Spleen (tissue), 11 donors: ENCODE results near the gene KCNQ5. TPM values are rescaled to one million over a fixed set of nuclear protein-coding genes. Genes with fewer than 3 reads are reported as not detected.

Source experiments
- DNase-seq: peaks from one replicate; pipeline ENCODE4 v3.0.0-alpha.2; 2020
- H3K27ac ChIP-seq, 8 donors: fragments of 200-600 bp; sonication (generic) in 7 of 8; 1 replicate in 4 of 8; 2 replicates in 4 of 8; pipeline versions ENCODE4 v1.5.0 to v1.8.0; 2016 to 2021; ENCODE audit warnings: inconsistent platforms in 4 of 8, mild to moderate bottlenecking in 4 of 8, moderate library complexity in 1 of 8
- H3K27me3 ChIP-seq, 7 donors: fragments of 200-600 bp; sonication (generic) in 6 of 7; replicated peaks in 1 of 7; 1 replicate in 4 of 7; 2 replicates in 3 of 7; pipeline versions ENCODE4 v1.5.0 to v1.8.0; 2016 to 2021; ENCODE audit warnings: inconsistent platforms in 3 of 7, mild to moderate bottlenecking in 1 of 7
- H3K36me3 ChIP-seq, 6 donors: fragments of 200-600 bp; sonication (generic) in 5 of 6; 1 replicate in 4 of 6; 2 replicates in 2 of 6; pipeline versions ENCODE4 v1.5.0 to v1.8.0; 2016 to 2021; ENCODE audit warnings: inconsistent platforms in 2 of 6
- H3K4me1 ChIP-seq, 6 donors: fragments of 200-600 bp; sonication (generic) in 5 of 6; 1 replicate in 3 of 6; 2 replicates in 3 of 6; pipeline versions ENCODE4 v1.5.0 to v1.8.0; 2016 to 2021; ENCODE audit warnings: inconsistent platforms in 3 of 6
- H3K4me3 ChIP-seq, 8 donors: fragments of 200-600 bp; sonication (generic) in 7 of 8; 1 replicate in 4 of 8; 2 replicates in 4 of 8; pipeline versions ENCODE4 v1.5.0 to v1.8.0; 2016 to 2021; ENCODE audit warnings: inconsistent platforms in 4 of 8, mild to moderate bottlenecking in 4 of 8, moderate library complexity in 2 of 8
- H3K9me3 ChIP-seq, 8 donors: fragments of 200-600 bp; sonication (generic) in 7 of 8; 1 replicate in 4 of 8; 2 replicates in 4 of 8; pipeline versions ENCODE4 v1.5.0 to v1.8.0; 2016 to 2021; ENCODE audit warnings: inconsistent platforms in 4 of 8
- POLR2A ChIP-seq, 3 donors: fragments of 450-650 bp; IDR thresholded peaks; one replicate each; pipeline ENCODE4 v1.5.1; 2017; ENCODE audit warnings: antibody characterized with exemption in 3 of 3, mild to moderate bottlenecking in 1 of 3
- POLR2AphosphoS5 ChIP-seq, 3 donors: sonication (generic); formaldehyde crosslinking; IDR thresholded peaks; one replicate each; pipeline ENCODE4 v1.5.1; 2017; ENCODE audit warnings: antibody characterized with exemption in 3 of 3
- WGBS, 5 donors: extraction: QIAGEN DNeasy Blood & Tissue Kit in 3 of 5; methylation state at CpG; one replicate each; pipeline versions ENCODE4 v1.1.5 to v1.1.7; 2013 to 2018; 5-methylcytosine and 5-hydroxymethylcytosine counted together
- intact Hi-C: fragments of 100-400 bp; cut with DNase I; formaldehyde crosslinking; loops from one replicate; pipeline ENCODE4 v1.15.0; 2023; ENCODE audit warnings: low total_unique reads
- polyA plus RNA-seq, 3 donors: library from polyadenylated mRNA; stranded (reverse); fragments of 200-250 nt; gene quantifications; one replicate each; pipeline ENCODE4 v1.2.1, GENCODE V29; 2013
- total RNA-seq, 7 donors: library from RNA; depleted of rRNA in 3 of 7; stranded (reverse); fragments of >200 nt in 3 of 7; fragmentation: NEBNext Ultra II Directional in 4 of 7; extraction: Animal tissue kit (Norgen Biotek cat#: 25700) in 4 of 7; gene quantifications; one replicate each; pipeline versions ENCODE4 v1.1.0 to v1.2.1, GENCODE V29; 2016 to 2021
- TF ChIP-seq, protein P1 (sequence below), 11 experiments: fragments of 200-600 bp in 7 of 11; fragments of 450-650 bp in 4 of 11; sonication (generic) in 4 of 11; IDR thresholded peaks in 8 of 11; conservative IDR thresholded peaks in 3 of 11; 1 replicate in 7 of 11; 2 replicates in 4 of 11; pipeline versions ENCODE4 v1.4.0 to v1.8.0; 2016 to 2021; ENCODE audit warnings: antibody characterized with exemption in 11 of 11, inconsistent platforms in 4 of 11, mild to moderate bottlenecking in 1 of 11
- donor health status: healthy with polysubstance abuse.
- donor health status: DM: no; HTN: no; CAD: no; lungs with moderate emphysema.
- donor health status: DM: no; HTN: no; CAD: no.
- donor health status: Bipolar disorder and iron deficiency.
- donor health status: healthy.
- donor health status: DM: no; HTN: no; CAD: no.
- donor health status: DM: yes; HTN: yes; CAD: no.

KCNQ5 gene
- total and polyA plus RNA-seq, 10 donors: 1.3 to 8.7 (median 4.4) TPM

GRCh38 chr6:73030257-73030656 is 408.4 kb downstream of the KCNQ5 start:
- TF ChIP-seq, protein P1, sequence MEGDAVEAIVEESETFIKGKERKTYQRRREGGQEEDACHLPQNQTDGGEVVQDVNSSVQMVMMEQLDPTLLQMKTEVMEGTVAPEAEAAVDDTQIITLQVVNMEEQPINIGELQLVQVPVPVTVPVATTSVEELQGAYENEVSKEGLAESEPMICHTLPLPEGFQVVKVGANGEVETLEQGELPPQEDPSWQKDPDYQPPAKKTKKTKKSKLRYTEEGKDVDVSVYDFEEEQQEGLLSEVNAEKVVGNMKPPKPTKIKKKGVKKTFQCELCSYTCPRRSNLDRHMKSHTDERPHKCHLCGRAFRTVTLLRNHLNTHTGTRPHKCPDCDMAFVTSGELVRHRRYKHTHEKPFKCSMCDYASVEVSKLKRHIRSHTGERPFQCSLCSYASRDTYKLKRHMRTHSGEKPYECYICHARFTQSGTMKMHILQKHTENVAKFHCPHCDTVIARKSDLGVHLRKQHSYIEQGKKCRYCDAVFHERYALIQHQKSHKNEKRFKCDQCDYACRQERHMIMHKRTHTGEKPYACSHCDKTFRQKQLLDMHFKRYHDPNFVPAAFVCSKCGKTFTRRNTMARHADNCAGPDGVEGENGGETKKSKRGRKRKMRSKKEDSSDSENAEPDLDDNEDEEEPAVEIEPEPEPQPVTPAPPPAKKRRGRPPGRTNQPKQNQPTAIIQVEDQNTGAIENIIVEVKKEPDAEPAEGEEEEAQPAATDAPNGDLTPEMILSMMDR (IDR thresholded peaks at IDR 0.05 in 8 of 11, conservative IDR thresholded peaks at IDR 0.05 in 3 of 11): no peak
- TF ChIP-seq POLR2A (IDR thresholded peaks at IDR 0.05): no peak
- no peak for TF ChIP-seq POLR2AphosphoS5 (IDR thresholded peaks at IDR 0.05)
- intact Hi-C loops: no loop called here
- no peaks in the 10 kb centered on the region for H3K36me3 ChIP-seq
- DNase-seq: no peak
- no peaks in the 10 kb centered on the region for H3K27me3 ChIP-seq
- no peak overlapping the region for H3K4me3 ChIP-seq
- no peak overlapping the region for H3K27ac ChIP-seq
- H3K4me1 ChIP-seq: no peaks in the 10 kb centered on the region
- no peaks in the 10 kb centered on the region for H3K9me3 ChIP-seq

GRCh38 chr6:73030791-73031782 is 409.2 kb downstream of the KCNQ5 start:
- H3K27me3 ChIP-seq: no peaks in the 10 kb centered on the region
- intact Hi-C loops: no loop called here
- DNase-seq: no peak
- no peak overlapping the region for H3K27ac ChIP-seq
- no peaks in the 10 kb centered on the region for H3K36me3 ChIP-seq
- no peaks in the 10 kb centered on the region for H3K4me1 ChIP-seq
- no peak overlapping the region for H3K4me3 ChIP-seq
- no peaks in the 10 kb centered on the region for H3K9me3 ChIP-seq
- 78 to 92% (median 84%) methylated on average over 9 of the region's 9 CpGs for WGBS, 5 donors
- TF ChIP-seq POLR2AphosphoS5 (IDR thresholded peaks at IDR 0.05) (no peak), POLR2A (IDR thresholded peaks at IDR 0.05) (no peak)
- TF ChIP-seq, protein P1 (IDR thresholded peaks at IDR 0.05 in 8 of 11, conservative IDR thresholded peaks at IDR 0.05 in 3 of 11): no peak

GRCh38 chr6:73032586-73032985 is 410.7 kb downstream of the KCNQ5 start:
- H3K4me3 ChIP-seq: no peak overlapping the region

GRCh38 chr6:73036689-73037088 is 414.8 kb downstream of the KCNQ5 start:
- intact Hi-C loops: no loop called here
- whole genome bisulfite sequencing, 5 donors: 83 to 92% (median 89%) methylated on average over 4 of the region's 4 CpGs

More at GRCh38 chr6:73032586-73032985, 410.7 kb downstream of the KCNQ5 start:
- Histone ChIP-seq H3K27ac (no peak overlapping the region), H3K27me3 (no peaks in the 10 kb centered on the region), H3K9me3 (no peaks in the 10 kb centered on the region), H3K36me3 (no peaks in the 10 kb centered on the region), H3K4me1 (no peaks in the 10 kb centered on the region)
- WGBS, 5 donors: 85 to 92% (median 91%) methylated on average over 2 of the region's 2 CpGs
- TF ChIP-seq POLR2AphosphoS5 (IDR thresholded peaks at IDR 0.05): no peak
- TF ChIP-seq, protein P1 (IDR thresholded peaks at IDR 0.05 in 8 of 11, conservative IDR thresholded peaks at IDR 0.05 in 3 of 11): no peak
- TF ChIP-seq POLR2A (IDR thresholded peaks at IDR 0.05): no peak
- intact Hi-C loops: no loop called here
- no peak for DNase-seq

More at GRCh38 chr6:73036689-73037088, 414.8 kb downstream of the KCNQ5 start:
- no peak for DNase-seq
- Histone ChIP-seq H3K4me3 (no peak overlapping the region), H3K4me1 (no peaks in the 10 kb centered on the region), H3K27me3 (no peaks in the 10 kb centered on the region), H3K9me3 (peaks cover 0 to 19% (median 14%) of the 10 kb centered on the region in 8 donors), H3K27ac (no peak overlapping the region), H3K36me3 (no peaks in the 10 kb centered on the region)
- TF ChIP-seq POLR2AphosphoS5 (IDR thresholded peaks at IDR 0.05) (no peak), POLR2A (IDR thresholded peaks at IDR 0.05) (no peak)
- TF ChIP-seq, protein P1 (IDR thresholded peaks at IDR 0.05 in 8 of 11, conservative IDR thresholded peaks at IDR 0.05 in 3 of 11): no peak
